Activated CD8-positive, alpha-beta T cell treated with anti-CD3 and anti-CD28 coated beads, Interleukin-2, amount 10 ng/mL, durations not matched to agents 7 days and 5 days (primary cell): ENCODE data around the gene NOL11. TPM values are rescaled to one million over a fixed set of nuclear protein-coding genes. Genes with fewer than 3 reads are reported as not detected.
A peak's percentile ranks its signal among the peaks of the same experiment; 100 is the strongest.
"Not testable (repeated sequence)": the region's sequence is repeated elsewhere in the genome, so short reads cannot be mapped to it uniquely, and the experiment has no call there.

Experiments
- ATAC-seq: fragments of 150-1000 bp; cut with Tn5 transposase; one replicate; pipeline ENCODE4 v1.10.0; 2021; ENCODE audit warnings: moderate library complexity
- CTCF ChIA-PET: fragments of 350-600 bp; sonication (Branson Sonifier 250); formaldehyde crosslinking; loops from one replicate; lab custom pipeline; 2021; ENCODE audit warnings: antibody characterized with exemption; lab: Charles Lee
- POLR2A ChIA-PET: fragments of 350-600 bp; sonication (Branson Sonifier 250); formaldehyde crosslinking; loops from one replicate; lab custom pipeline; 2021; ENCODE audit warnings: antibody characterized with exemption; lab: Charles Lee
- DNase-seq: peaks from one replicate; pipeline ENCODE4 v3.0.0-alpha.2; 2020
- H3K27ac Mint-ChIP-seq: one replicate; pipeline ENCODE4 v1.8.0; 2021; ENCODE audit warnings: mild to moderate bottlenecking, mixed read lengths
- H3K27me3 Mint-ChIP-seq: one replicate; pipeline ENCODE4 v1.8.0; 2021; ENCODE audit warnings: low read depth, mixed read lengths
- H3K36me3 Mint-ChIP-seq: one replicate; pipeline ENCODE4 v1.8.0; 2021; ENCODE audit warnings: low read depth, mixed read lengths
- H3K4me1 Mint-ChIP-seq: one replicate; pipeline ENCODE4 v1.8.0; 2021; ENCODE audit warnings: low read depth, mixed read lengths
- H3K4me3 Mint-ChIP-seq: one replicate; pipeline ENCODE4 v1.8.0; 2021; ENCODE audit warnings: mild to moderate bottlenecking, mixed read lengths
- H3K9me3 Mint-ChIP-seq: one replicate; pipeline ENCODE4 v1.8.0; 2022; ENCODE audit warnings: mixed read lengths; ENCODE audit not compliant: insufficient read depth
- total RNA-seq, 2 experiments: library from RNA; stranded (reverse); gene quantifications; one replicate each; pipeline ENCODE4 v1.2.3, GENCODE V29; 2021

NOL11 gene
- total RNA-seq, 2 experiments from 2014 or later: 54.0 to 55.6 TPM

DNA sequence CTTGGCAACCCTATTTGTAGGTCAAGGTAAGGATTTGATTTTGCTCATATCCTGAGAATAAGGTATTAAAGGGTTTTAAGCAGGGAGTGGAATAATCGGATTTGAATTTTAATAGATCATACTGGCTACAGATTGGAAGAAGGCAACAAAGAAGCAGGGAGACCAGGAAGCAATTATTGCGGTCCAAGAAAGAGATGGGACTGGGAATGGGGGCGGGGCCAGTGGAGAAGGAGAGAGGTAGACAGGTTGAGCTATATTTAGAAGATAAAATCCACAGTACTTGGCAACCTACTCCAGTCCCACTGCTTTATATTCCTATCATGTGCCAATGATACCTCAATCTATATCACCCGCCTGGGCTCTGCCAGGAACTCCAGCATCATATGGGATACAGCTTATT is 5.8 kb upstream of the NOL11 start:
- ChIA-PET POLR2A (no interaction called here), CTCF (no interaction called here)
- Mint-ChIP-seq H3K4me1 (peaks cover 9% of the 10 kb centered on the region), H3K27ac (no peak overlapping the region), H3K9me3 (no peaks in the 10 kb centered on the region), H3K36me3 (no peaks in the 10 kb centered on the region), H3K4me3 (no peak overlapping the region), H3K27me3 (peaks cover 6% of the 10 kb centered on the region)
- DNase-seq (no peak), ATAC-seq (no peak)

DNA sequence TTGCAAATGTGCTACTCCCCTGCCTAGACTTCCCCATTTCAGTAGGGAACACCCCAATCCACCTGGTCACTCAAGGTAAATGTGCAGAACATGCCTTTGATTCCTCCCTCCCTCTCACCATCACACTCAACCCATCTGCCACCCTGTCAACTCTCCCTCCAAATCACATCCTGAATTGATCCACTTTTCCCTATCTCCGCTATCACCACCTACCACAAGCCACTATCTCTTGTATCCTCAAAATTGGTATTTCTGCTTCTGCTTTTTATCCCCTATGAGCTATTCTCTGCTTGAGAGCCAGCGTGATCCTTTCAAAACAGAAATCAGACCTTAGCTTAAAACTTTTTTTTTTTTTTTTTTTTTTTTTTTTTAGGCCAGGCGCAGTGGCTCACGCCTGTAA is 5.4 kb upstream of the NOL11 start:
- no peak overlapping the region for H3K4me3 Mint-ChIP-seq
- CTCF ChIA-PET: no interaction called here
- H3K9me3 Mint-ChIP-seq: no peaks in the 10 kb centered on the region
- DNase-seq (no peak), ATAC-seq (no peak)
- POLR2A ChIA-PET: no interaction called here
- H3K4me1 Mint-ChIP-seq: peaks cover 12% of the 10 kb centered on the region
- H3K36me3 Mint-ChIP-seq: no peaks in the 10 kb centered on the region
- H3K27me3 Mint-ChIP-seq: peaks cover 6% of the 10 kb centered on the region
- H3K27ac Mint-ChIP-seq: no peak overlapping the region

GRCh38 chr17:67713169-67713568 is 4.6 kb upstream of the NOL11 start:
- CTCF ChIA-PET: no interaction called here

GRCh38 chr17:67716405-67716798 is 1.3 kb upstream of the NOL11 start:
- H3K27ac Mint-ChIP-seq: peak overlapping the region; percentile 97
- DNase-seq (no peak), ATAC-seq (no peak)
- ChIA-PET POLR2A (interaction anchor here (0.9 to 1.5 kb wide), 2 partner anchors 14 to 50 kb away, joined by 3 to 7 read pairs; no protein-coding TSS in a partner anchor), CTCF (interaction anchor here (0.7 to 1.5 kb wide), 5 partner anchors 10 to 744 kb away, joined by 3 to 7 read pairs (median 3); no protein-coding TSS in a partner anchor)
- peak overlapping the region; percentile 96 for H3K4me3 Mint-ChIP-seq
- no peaks in the 10 kb centered on the region for H3K9me3 Mint-ChIP-seq
- peaks cover 31% of the 10 kb centered on the region for H3K4me1 Mint-ChIP-seq
- peaks cover 11% of the 10 kb centered on the region for H3K36me3 Mint-ChIP-seq
- peaks cover 3% of the 10 kb centered on the region for H3K27me3 Mint-ChIP-seq

More at GRCh38 chr17:67713169-67713568, 4.6 kb upstream of the NOL11 start:
- Mint-ChIP-seq H3K4me1 (peaks cover 12% of the 10 kb centered on the region), H3K36me3 (no peaks in the 10 kb centered on the region), H3K27ac (no peak overlapping the region), H3K9me3 (no peaks in the 10 kb centered on the region), H3K27me3 (peaks cover 6% of the 10 kb centered on the region), H3K4me3 (no peak overlapping the region)
- DNase-seq (no peak), ATAC-seq (no peak)
- POLR2A ChIA-PET: no interaction called here

- Mint-ChIP-seq H3K4me1 (peaks cover 39% of the 10 kb centered on the region), H3K4me3 (peak overlapping the region; percentile 96), H3K36me3 (peaks cover 19% of the 10 kb centered on the region), H3K27me3 (peaks cover 3% of the 10 kb centered on the region), H3K27ac (peak overlapping the region; percentile 97), H3K9me3 (no peaks in the 10 kb centered on the region)
- CTCF ChIA-PET: interaction anchor here (0.5 to 2.0 kb wide), 14 partner anchors 8 to 1355 kb away, joined by 3 to 13 read pairs (median 4); partner anchors contain the start of gene PSMD12
- DNase-seq (peak; percentile 23), ATAC-seq (peak; percentile 2)
- POLR2A ChIA-PET: interaction anchor here (0.5 to 2.2 kb wide), 21 partner anchors 8 to 357 kb away, joined by 3 to 11 read pairs (median 4); partner anchors contain the start of genes BPTF and PSMD12
Measured at GRCh38 chr17:67717192-67717623, 528 bp upstream of the NOL11 start.

DNA sequence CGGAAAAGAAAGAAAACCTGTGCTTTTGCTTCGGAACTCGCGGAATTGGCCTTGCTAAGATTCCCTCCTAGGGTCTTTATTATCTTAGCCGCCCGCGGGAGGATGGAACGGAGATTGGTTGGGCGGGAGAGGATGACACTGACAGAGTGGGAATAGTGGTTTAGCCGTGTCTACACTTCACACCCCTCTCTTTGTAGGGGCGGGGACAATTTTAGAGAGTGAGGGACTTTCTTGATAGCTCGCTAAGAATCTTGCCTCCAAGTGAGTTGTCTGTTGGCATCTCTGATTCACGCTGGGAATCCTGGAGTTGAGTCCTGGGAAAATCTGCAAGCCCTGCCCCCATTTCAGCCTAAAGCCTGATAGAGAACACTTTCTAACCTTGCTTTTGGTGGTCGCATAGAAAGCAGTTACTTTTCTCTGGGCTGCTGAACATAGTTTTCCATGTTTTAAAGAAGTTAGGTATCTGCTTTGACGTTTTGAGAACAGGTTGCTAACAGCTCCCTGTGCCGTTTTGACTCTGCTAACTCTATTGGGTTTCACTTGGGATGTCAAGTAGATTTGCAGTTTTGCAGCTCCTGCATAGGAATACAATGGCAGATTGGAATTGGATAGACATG is 697 bp downstream of the NOL11 start:
- Mint-ChIP-seq H3K9me3 (no peaks in the 10 kb centered on the region), H3K36me3 (peaks cover 25% of the 10 kb centered on the region), H3K4me3 (peak overlapping the region; percentile 96), H3K4me1 (peaks cover 39% of the 10 kb centered on the region), H3K27ac (peak overlapping the region; percentile 97), H3K27me3 (no peaks in the 10 kb centered on the region)
- DNase-seq (no peak), ATAC-seq (peak; percentile 13)
- ChIA-PET CTCF (interaction anchor here (0.6 to 2.0 kb wide), 11 partner anchors 8 to 344 kb away, joined by 3 to 13 read pairs (median 4); partner anchors contain the start of gene BPTF), POLR2A (interaction anchor here (1.0 to 2.2 kb wide), 11 partner anchors 9 to 352 kb away, joined by 3 to 11 read pairs (median 8); partner anchors contain the start of genes BPTF and PSMD12)

DNA sequence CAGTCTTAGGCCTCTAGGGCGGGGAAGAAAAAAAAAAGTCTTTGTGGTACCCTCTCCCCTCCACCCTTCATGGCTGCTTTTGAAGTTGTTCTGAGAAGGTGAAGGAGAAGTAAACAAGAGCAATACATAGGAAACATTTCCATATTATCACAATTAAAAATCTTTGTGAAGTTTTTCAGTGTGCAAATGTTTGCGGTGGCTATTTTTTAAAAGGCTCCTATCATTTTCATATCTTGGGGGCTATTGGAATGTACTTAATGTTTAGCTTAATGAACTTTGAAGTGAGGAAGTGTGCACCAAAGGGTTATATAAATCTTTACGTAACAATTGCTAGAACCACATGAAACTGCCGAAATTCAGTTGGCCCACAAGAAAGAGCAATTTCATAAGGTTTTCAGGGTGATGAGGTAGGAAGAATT is 7.6 kb downstream of the NOL11 start:
- peaks cover 39% of the 10 kb centered on the region for H3K4me1 Mint-ChIP-seq
- peak overlapping the region; percentile 3 for H3K4me3 Mint-ChIP-seq
- DNase-seq: no peak
- peaks cover 72% of the 10 kb centered on the region for H3K36me3 Mint-ChIP-seq
- ChIA-PET CTCF (interaction anchor here (0.6 to 1.5 kb wide), 4 partner anchors 35 to 351 kb away, joined by 3 read pairs; no protein-coding TSS in a partner anchor), POLR2A (interaction anchor here (1.0 to 2.5 kb wide), 5 partner anchors 8 to 359 kb away, joined by 3 to 7 read pairs (median 4); partner anchors contain the start of gene PSMD12)
- no peaks in the 10 kb centered on the region for H3K9me3 Mint-ChIP-seq
- peak overlapping the region; percentile 69 for H3K27ac Mint-ChIP-seq
- ATAC-seq: peak; percentile 66
- H3K27me3 Mint-ChIP-seq: no peaks in the 10 kb centered on the region

DNA sequence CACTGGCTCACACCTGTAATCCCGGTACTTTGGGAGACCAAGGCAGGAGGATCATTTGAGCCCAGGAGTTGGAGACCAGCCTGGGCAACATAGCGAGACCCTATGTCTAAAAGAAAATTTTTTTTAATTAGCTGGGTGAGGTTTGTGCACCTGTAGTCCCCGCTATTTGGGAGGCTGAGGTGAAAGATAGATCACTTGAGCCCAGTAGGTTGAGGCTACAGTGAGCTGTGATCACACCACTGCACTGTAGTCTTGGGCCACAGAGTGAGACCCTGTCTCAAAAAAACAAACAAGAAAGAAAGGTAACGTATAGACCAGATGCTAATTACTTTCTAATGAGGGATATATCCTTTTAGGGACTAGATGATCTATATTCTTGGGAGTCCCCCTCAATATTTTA is 8.1 kb downstream of the NOL11 start:
- H3K36me3 Mint-ChIP-seq: peaks cover 74% of the 10 kb centered on the region
- peak overlapping the region; percentile 69 for H3K27ac Mint-ChIP-seq
- H3K4me3 Mint-ChIP-seq: no peak overlapping the region
- ATAC-seq (no peak), DNase-seq (no peak)
- POLR2A ChIA-PET: interaction anchor here (1.0 to 2.5 kb wide), 4 partner anchors 7 to 100 kb away, joined by 4 to 8 read pairs (median 6); partner anchors contain the start of gene NOL11
- CTCF ChIA-PET: interaction anchor here (0.6 to 1.5 kb wide), 4 partner anchors 8 to 248 kb away, joined by 3 to 4 read pairs (median 3); partner anchors contain the start of gene NOL11
- peaks cover 35% of the 10 kb centered on the region for H3K4me1 Mint-ChIP-seq
- no peaks in the 10 kb centered on the region for H3K9me3 Mint-ChIP-seq
- H3K27me3 Mint-ChIP-seq: no peaks in the 10 kb centered on the region

GRCh38 chr17:67727152-67728039 is 9.7 kb downstream of the NOL11 start:
- Mint-ChIP-seq H3K4me1 (peaks cover 23% of the 10 kb centered on the region), H3K36me3 (peaks cover 70% of the 10 kb centered on the region), H3K27ac (peak overlapping the region; percentile 13)
- POLR2A ChIA-PET: interaction anchor here (0.7 to 2.5 kb wide), 3 partner anchors 9 to 308 kb away, joined by 3 to 8 read pairs (median 6); partner anchors contain the start of genes KPNA2 and NOL11
- H3K9me3 Mint-ChIP-seq, H3K4me3 Mint-ChIP-seq, DNase-seq, H3K27me3 Mint-ChIP-seq, CTCF ChIA-PET, ATAC-seq: not testable (repeated sequence)

DNA sequence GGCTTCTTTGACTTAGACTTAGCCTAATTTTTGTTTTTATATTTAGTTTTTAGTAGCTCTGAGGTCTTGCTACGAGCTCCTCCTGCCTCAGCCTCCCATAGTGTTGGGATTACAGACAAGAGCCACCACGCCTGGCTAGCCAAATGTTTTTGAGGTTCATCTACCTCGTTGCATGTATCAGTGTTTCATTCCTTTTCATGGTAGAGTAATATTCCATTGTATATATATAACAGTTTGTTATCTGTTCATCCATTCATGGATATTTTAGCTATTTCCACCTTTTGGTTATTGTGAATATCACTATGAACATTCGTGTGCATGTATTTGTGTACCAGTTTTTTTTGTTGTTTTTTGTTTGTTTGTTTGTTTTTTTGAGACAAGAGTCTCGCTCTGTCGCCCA is 12.2 kb downstream of the NOL11 start:
- no peak for DNase-seq
- H3K9me3 Mint-ChIP-seq: no peaks in the 10 kb centered on the region
- H3K27ac Mint-ChIP-seq: no peak overlapping the region
- ChIA-PET POLR2A (interaction anchor here (1.2 kb wide), 1 partner anchor 12 kb away, joined by 6 read pairs; the partner anchor contains the start of gene NOL11), CTCF (interaction anchor here (1.1 kb wide), 1 partner anchor 9 kb away, joined by 5 read pairs; no protein-coding TSS in a partner anchor)
- peaks cover 30% of the 10 kb centered on the region for H3K4me1 Mint-ChIP-seq
- no peaks in the 10 kb centered on the region for H3K27me3 Mint-ChIP-seq
- peaks cover 77% of the 10 kb centered on the region for H3K36me3 Mint-ChIP-seq
- ATAC-seq: no peak
- H3K4me3 Mint-ChIP-seq: no peak overlapping the region

- Mint-ChIP-seq H3K27ac (no peak overlapping the region), H3K4me3 (no peak overlapping the region), H3K9me3 (no peaks in the 10 kb centered on the region), H3K4me1 (peaks cover 22% of the 10 kb centered on the region), H3K36me3 (peaks cover 70% of the 10 kb centered on the region), H3K27me3 (no peaks in the 10 kb centered on the region)
- no peak for DNase-seq
- POLR2A ChIA-PET: interaction anchor here (1.2 kb wide), 1 partner anchor 13 kb away, joined by 6 read pairs; the partner anchor contains the start of gene NOL11
- no peak for ATAC-seq
- CTCF ChIA-PET: no interaction called here
Measured at GRCh38 chr17:67730731-67731130, 13.0 kb downstream of the NOL11 start.
